MM.1S (cell line): ENCODE measurements around the gene SPIB.

Source experiments
- DNase-seq: peaks from one replicate; pipeline ENCODE4 v3.0.0-alpha.2; 2015
- H2AFZ ChIP-seq: fragments of 300-600 bp; sonication (generic); 2 replicates; pipeline ENCODE4 v1.6.0; 2016; ENCODE audit warnings: antibody characterized with exemption, low read length
- H3F3A ChIP-seq: fragments of 300-600 bp; sonication (generic); 2 replicates; pipeline ENCODE4 v1.6.1; 2016; ENCODE audit warnings: mild to moderate bottlenecking, antibody characterized with exemption, low read length, moderate library complexity, mixed read lengths; ENCODE audit not compliant: insufficient read depth
- H3K27ac ChIP-seq: fragments of 300-600 bp; sonication (generic); 2 replicates; pipeline ENCODE4 v1.5.1; 2016; ENCODE audit warnings: mild to moderate bottlenecking, low read length
- H3K27me3 ChIP-seq: fragments of 300-600 bp; sonication (generic); replicated peaks from 2 replicates; pipeline ENCODE4 v1.6.0; 2016; ENCODE audit warnings: low read length; ENCODE audit not compliant: insufficient read depth
- H3K36me3 ChIP-seq: fragments of 300-600 bp; sonication (generic); replicated peaks from 2 replicates; pipeline ENCODE4 v1.6.1; 2016; ENCODE audit warnings: mild to moderate bottlenecking, low read length, mixed read lengths; ENCODE audit not compliant: insufficient read depth
- H3K4me1 ChIP-seq: fragments of 300-600 bp; sonication (generic); 2 replicates; pipeline ENCODE4 v1.6.1; 2016; ENCODE audit warnings: low read length, mixed read lengths
- H3K4me2 ChIP-seq: fragments of 300-600 bp; sonication (generic); 2 replicates; pipeline ENCODE4 v1.6.0; 2016; ENCODE audit warnings: low read depth, low read length
- H3K4me3 ChIP-seq: fragments of 300-600 bp; sonication (generic); 2 replicates; pipeline ENCODE4 v1.5.1; 2016; ENCODE audit warnings: low read length, mixed read lengths
- H3K79me2 ChIP-seq: fragments of 300-600 bp; sonication (generic); 2 replicates; pipeline ENCODE4 v1.6.1; 2016; ENCODE audit warnings: mixed run types, low read length, mixed read lengths
- H3K9ac ChIP-seq: fragments of 300-600 bp; sonication (generic); 2 replicates; pipeline ENCODE4 v1.6.1; 2016; ENCODE audit warnings: low read length, mixed read lengths
- H3K9me2 ChIP-seq: fragments of 300-600 bp; sonication (generic); replicated peaks from 2 replicates; pipeline ENCODE4 v1.6.1; 2016; ENCODE audit warnings: mild to moderate bottlenecking, low read length, mixed read lengths; ENCODE audit not compliant: insufficient read depth
- H3K9me3 ChIP-seq: fragments of 300-600 bp; sonication (generic); replicated peaks from 2 replicates; pipeline ENCODE4 v1.6.1; 2016; ENCODE audit warnings: mild to moderate bottlenecking, low read length, mixed read lengths; ENCODE audit not compliant: insufficient read depth
- H4K20me1 ChIP-seq: fragments of 300-600 bp; sonication (generic); 2 replicates; pipeline ENCODE4 v1.6.1; 2016; ENCODE audit warnings: mild to moderate bottlenecking, low read length, moderate library complexity, mixed read lengths; ENCODE audit not compliant: insufficient read depth
- EZH2 ChIP-seq: fragments of 300-600 bp; sonication (generic); optimal IDR thresholded peaks from 2 replicates; pipeline ENCODE3; 2017; ENCODE audit warnings: low read depth, mild to moderate bottlenecking, antibody characterized with exemption, low read length, mixed read lengths
- EZH2phosphoT487 ChIP-seq: fragments of 300-600 bp; sonication (generic); IDR thresholded peaks from 2 replicates; pipeline ENCODE4 v1.6.1; 2018; ENCODE audit warnings: antibody characterized with exemption, low read length
- TF ChIP-seq, protein P1 (sequence below): fragments of 300-600 bp; sonication (generic); IDR thresholded peaks from 2 replicates; pipeline ENCODE4 v1.5.1; 2016; ENCODE audit warnings: antibody characterized with exemption, low read length, mixed read lengths

Gene SPIB

GRCh38 chr19:50427997-50428425 lies 9.3 kb downstream of the SPIB start:
- peak; percentile 25 for DNase-seq
- H2AFZ ChIP-seq = no peak overlapping the region; the same call in 1 of the 2 replicates
- no peak overlapping the region for H3K9ac ChIP-seq
- no peaks in the 10 kb centered on the region for H4K20me1 ChIP-seq
- no peaks in the 10 kb centered on the region for H3K36me3 ChIP-seq
- H3K79me2 ChIP-seq = no peaks in the 10 kb centered on the region
- no peaks in the 10 kb centered on the region for H3K9me3 ChIP-seq
- H3K9me2 ChIP-seq = no peaks in the 10 kb centered on the region
- peak overlapping the region; percentile 22; the same call in 1 of the 2 replicates for H3K4me3 ChIP-seq
- H3K27me3 ChIP-seq = peaks cover 44% of the 10 kb centered on the region
- TF ChIP-seq, protein P1, sequence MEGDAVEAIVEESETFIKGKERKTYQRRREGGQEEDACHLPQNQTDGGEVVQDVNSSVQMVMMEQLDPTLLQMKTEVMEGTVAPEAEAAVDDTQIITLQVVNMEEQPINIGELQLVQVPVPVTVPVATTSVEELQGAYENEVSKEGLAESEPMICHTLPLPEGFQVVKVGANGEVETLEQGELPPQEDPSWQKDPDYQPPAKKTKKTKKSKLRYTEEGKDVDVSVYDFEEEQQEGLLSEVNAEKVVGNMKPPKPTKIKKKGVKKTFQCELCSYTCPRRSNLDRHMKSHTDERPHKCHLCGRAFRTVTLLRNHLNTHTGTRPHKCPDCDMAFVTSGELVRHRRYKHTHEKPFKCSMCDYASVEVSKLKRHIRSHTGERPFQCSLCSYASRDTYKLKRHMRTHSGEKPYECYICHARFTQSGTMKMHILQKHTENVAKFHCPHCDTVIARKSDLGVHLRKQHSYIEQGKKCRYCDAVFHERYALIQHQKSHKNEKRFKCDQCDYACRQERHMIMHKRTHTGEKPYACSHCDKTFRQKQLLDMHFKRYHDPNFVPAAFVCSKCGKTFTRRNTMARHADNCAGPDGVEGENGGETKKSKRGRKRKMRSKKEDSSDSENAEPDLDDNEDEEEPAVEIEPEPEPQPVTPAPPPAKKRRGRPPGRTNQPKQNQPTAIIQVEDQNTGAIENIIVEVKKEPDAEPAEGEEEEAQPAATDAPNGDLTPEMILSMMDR = no peak
- TF ChIP-seq EZH2 (no peak), EZH2phosphoT487 (no peak)
- H3K4me2 ChIP-seq = peak overlapping the region; percentile 58
- H3F3A ChIP-seq = no peaks in the 10 kb centered on the region
- no peak overlapping the region for H3K27ac ChIP-seq
- peaks cover 13% of the 10 kb centered on the region for H3K4me1 ChIP-seq

DNA sequence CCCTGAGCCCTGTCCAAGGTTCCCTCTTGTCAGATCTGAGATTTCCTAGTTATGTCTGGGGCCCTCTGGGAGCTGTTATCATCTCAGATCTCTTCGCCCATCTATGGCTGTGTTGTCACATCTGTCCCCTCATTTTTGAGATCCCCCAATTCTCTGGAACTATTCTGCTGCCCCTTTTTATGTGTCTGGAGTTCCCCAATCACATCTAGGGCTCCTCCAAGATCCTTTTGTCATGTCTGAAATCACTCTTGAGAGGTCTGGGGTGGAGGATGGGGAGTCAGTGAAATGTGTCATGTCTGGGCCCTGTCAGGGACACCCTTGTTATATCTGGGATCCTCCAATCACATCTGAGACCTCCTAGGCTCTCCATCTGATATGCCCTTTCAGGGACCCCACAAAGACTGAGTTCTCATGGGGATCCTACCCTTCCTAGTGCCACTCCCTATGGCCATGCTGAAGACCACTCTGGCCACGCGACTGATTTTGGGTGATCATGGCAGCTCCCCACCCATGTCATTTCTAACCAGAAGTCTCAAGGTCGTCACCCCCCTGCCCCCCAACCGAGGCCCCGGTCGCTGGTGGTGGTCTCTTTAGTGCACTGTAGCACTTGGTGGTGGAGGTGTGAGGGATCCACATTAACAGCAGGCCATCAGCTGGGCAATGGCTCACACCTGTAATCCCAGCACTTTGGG lies 10.2 kb downstream of the SPIB start:
- Histone ChIP-seq H3K9ac (no peak overlapping the region), H3K27ac (no peak overlapping the region), H3K4me3 (no peak overlapping the region), H3K4me1 (peaks cover 13% of the 10 kb centered on the region), H3K9me3 (no peaks in the 10 kb centered on the region), H3K4me2 (no peak overlapping the region), H4K20me1 (no peaks in the 10 kb centered on the region), H3K27me3 (peaks cover 45% of the 10 kb centered on the region), H3K9me2 (no peaks in the 10 kb centered on the region), H3F3A (no peaks in the 10 kb centered on the region), H2AFZ (no peak overlapping the region), H3K79me2 (no peaks in the 10 kb centered on the region), H3K36me3 (no peaks in the 10 kb centered on the region)
- TF ChIP-seq EZH2 = no peak
- TF ChIP-seq, protein P1 = no peak
- no peak for TF ChIP-seq EZH2phosphoT487
- DNase-seq = no peak

DNA sequence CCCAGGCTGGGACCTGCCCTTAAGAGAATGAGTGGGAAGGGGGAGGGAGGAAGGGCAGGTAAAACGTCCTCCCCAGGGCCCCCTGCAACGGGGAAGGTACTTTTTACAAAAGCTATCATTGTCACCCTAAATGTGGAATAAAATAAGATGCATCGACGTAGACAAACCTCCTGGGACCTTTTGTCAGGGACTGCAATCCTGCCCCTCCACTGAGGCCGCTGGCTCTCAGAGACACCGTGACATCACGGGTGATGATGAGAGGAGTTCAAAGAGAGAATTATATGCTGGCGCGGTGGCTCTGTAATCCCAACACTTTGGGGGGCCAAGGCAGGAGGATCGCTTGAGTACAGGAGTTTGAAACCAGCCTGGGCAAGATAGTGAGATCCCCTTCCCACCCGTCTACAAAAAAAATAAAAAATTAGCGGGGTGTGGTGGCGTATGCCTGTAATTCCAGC lies 12.2 kb downstream of the SPIB start:
- H3F3A ChIP-seq = no peaks in the 10 kb centered on the region
- H3K9me3 ChIP-seq = no peaks in the 10 kb centered on the region
- H2AFZ ChIP-seq = peak overlapping the region; percentile 53; the same call in 1 of the 2 replicates
- no peak overlapping the region for H3K27ac ChIP-seq
- H3K9me2 ChIP-seq = no peaks in the 10 kb centered on the region
- peak overlapping the region; percentile 49 for H3K4me3 ChIP-seq
- no peak overlapping the region; the same call in 1 of the 2 replicates for H3K9ac ChIP-seq
- H3K36me3 ChIP-seq = no peaks in the 10 kb centered on the region
- no peaks in the 10 kb centered on the region for H4K20me1 ChIP-seq
- H3K27me3 ChIP-seq = peaks cover 54% of the 10 kb centered on the region
- no peaks in the 10 kb centered on the region for H3K79me2 ChIP-seq
- peaks cover 25% of the 10 kb centered on the region for H3K4me1 ChIP-seq
- TF ChIP-seq EZH2phosphoT487 = no peak
- TF ChIP-seq, protein P1 = no peak
- no peak for TF ChIP-seq EZH2
- H3K4me2 ChIP-seq = peak overlapping the region; percentile 82
- no peak for DNase-seq
